Transverse colon (tissue), 4 donors: ENCODE measurements around the gene ASB9.

Experiments
- CTCF ChIP-seq, 5 experiments: fragments of 200-600 bp in 3 of 5; fragments of 450-650 bp in 2 of 5; sonication (generic) in 3 of 5; IDR thresholded peaks; 1 replicate in 2 of 5; 2 replicates in 3 of 5; pipeline ENCODE4 v1.5.1; 2016 to 2017; ENCODE audit warnings: antibody characterized with exemption in 5 of 5, inconsistent platforms in 3 of 5, mild to moderate bottlenecking in 2 of 5, moderate library complexity in 1 of 5
- POLR2AphosphoS5 ChIP-seq, 3 donors: sonication (generic); formaldehyde crosslinking; IDR thresholded peaks; one replicate each; pipeline ENCODE4 v1.6.1; 2016; ENCODE audit warnings: antibody characterized with exemption in 3 of 3

- TF ChIP-seq POLR2AphosphoS5 (IDR thresholded peaks at IDR 0.05) (no peak), CTCF (IDR thresholded peaks at IDR 0.05) (no peak)
Measured at GRCh38 chrX:15240414-15240813, 29.5 kb downstream of the ASB9 start.
